Activated CD4-positive, alpha-beta T cell treated with anti-CD3 and anti-CD28 coated beads, Interleukin-10, Interleukin-2, amounts not matched to agents 100 ng/mL and 50 ng/mL, durations not matched to agents 16 hours and 8 hours (primary cell): ENCODE measurements around the gene TUBB2B.
A peak's percentile ranks its signal among the peaks of the same experiment; 100 is the strongest.
"Not testable (repeated sequence)": the region's sequence is repeated elsewhere in the genome, so short reads cannot be mapped to it uniquely, and the experiment has no call there.

Source experiments
- DNase-seq: peaks from one replicate; pipeline ENCODE4 v3.0.0-alpha.2; 2020

Gene TUBB2B

GRCh38 chr6:3178666-3179065 lies 48.8 kb downstream of the TUBB2B start:
- not testable (repeated sequence) for DNase-seq

GRCh38 chr6:3176562-3177355 lies 50.7 kb downstream of the TUBB2B start:
- DNase-seq: peak; percentile 67

- DNase-seq: no peak
Measured at GRCh38 chr6:3175715-3176402, 51.6 kb downstream of the TUBB2B start.
